Heart left ventricle (tissue), 16 donors: ENCODE data around the gene MRPL27. TPM values are rescaled to one million over a fixed set of nuclear protein-coding genes. Genes with fewer than 3 reads are reported as not detected.

Experiments
- ATAC-seq, 4 donors: fragments of 200-7000 bp; cut with Tn5 transposase; one replicate each; pipeline ENCODE4 v1.9.1; 2020 to 2022; ENCODE audit warnings: moderate library complexity in 4 of 4, mild to moderate bottlenecking in 3 of 4, moderate number of reproducible peaks in 1 of 4
- DNase-seq, 5 donors: peaks; one replicate each; pipeline ENCODE4 v3.0.0-alpha.2; 2020
- H3K27ac ChIP-seq, 12 donors: fragments of 200-600 bp; sonication (generic) in 4 of 12; one replicate each; pipeline versions ENCODE4 v1.5.0 to v1.8.0; 2016 to 2022; ENCODE audit warnings: mild to moderate bottlenecking in 2 of 12
- H3K27me3 ChIP-seq, 9 donors: fragments of 200-600 bp; sonication (generic) in 2 of 9; one replicate each; pipeline versions ENCODE4 v1.5.1 to v1.8.0; 2016 to 2022; ENCODE audit warnings: mild to moderate bottlenecking in 3 of 9
- H3K36me3 ChIP-seq, 9 donors: fragments of 200-600 bp; sonication (generic) in 2 of 9; one replicate each; pipeline versions ENCODE4 v1.5.0 to v1.8.0; 2018 to 2022; ENCODE audit warnings: mild to moderate bottlenecking in 2 of 9
- H3K4me1 ChIP-seq, 12 donors: fragments of 200-600 bp; sonication (generic) in 4 of 12; one replicate each; pipeline versions ENCODE4 v1.5.0 to v1.8.0; 2016 to 2022; ENCODE audit warnings: mild to moderate bottlenecking in 3 of 12
- H3K4me3 ChIP-seq, 12 donors: fragments of 200-600 bp; sonication (generic) in 4 of 12; one replicate each; pipeline versions ENCODE4 v1.5.0 to v1.8.0; 2017 to 2022; ENCODE audit warnings: mild to moderate bottlenecking in 9 of 12, moderate library complexity in 4 of 12
- H3K9me3 ChIP-seq, 12 donors: fragments of 200-600 bp; sonication (generic) in 4 of 12; one replicate each; pipeline versions ENCODE4 v1.5.0 to v1.8.0; 2016 to 2022; ENCODE audit warnings: mild to moderate bottlenecking in 1 of 12
- POLR2A ChIP-seq, 2 donors: fragments of 450-650 bp; IDR thresholded peaks; one replicate each; pipeline ENCODE4 v1.6.1; 2017; ENCODE audit warnings: antibody characterized with exemption in 2 of 2, mild to moderate bottlenecking in 2 of 2, moderate library complexity in 2 of 2
- WGBS, 4 donors: extraction: QIAGEN DNeasy Blood & Tissue Kit in 2 of 4; methylation state at CpG; one replicate each; pipeline versions ENCODE4 v1.1.5 to v1.1.7; 2013 to 2018; 5-methylcytosine and 5-hydroxymethylcytosine counted together
- intact Hi-C, 10 donors: fragments of 100-400 bp; cut with DNase I; formaldehyde crosslinking; loops; one replicate each; pipeline versions ENCODE4 v1.11.1 to v1.14.2; 2022
- polyA plus RNA-seq, 2 donors: library from polyadenylated mRNA; stranded (reverse); fragments of 200-250 nt; gene quantifications; one replicate each; pipeline ENCODE4 v1.2.3, GENCODE V29; 2013
- total RNA-seq, 9 donors: library from RNA; depleted of rRNA in 2 of 9; stranded (reverse); fragments of >200 nt in 2 of 9; fragmentation: NEBNext Ultra II Directional in 3 of 9; extraction: Animal tissue kit (Norgen Biotek cat#: 25700) in 3 of 9; gene quantifications; one replicate each; pipeline versions ENCODE4 v1.1.0 to v1.2.4, GENCODE V29; 2016 to 2023
- TF ChIP-seq, protein P1 (sequence below), 12 donors: fragments of 200-600 bp; sonication (generic) in 4 of 12; IDR thresholded peaks; one replicate each; pipeline versions ENCODE4 v1.5.0 to v1.8.0; 2018 to 2022; ENCODE audit warnings: antibody characterized with exemption in 12 of 12, mild to moderate bottlenecking in 5 of 12
- donor health status: ischemic (EF 13 %, LVEDD 7.1; RV severe dilation, severe dysfunction).
- donor health status: healthy with polysubstance abuse.
- donor health status: DM: no; HTN: yes; CAD: no.
- donor health status: DM: no; HTN: no; CAD: no.
- donor health status: ischemic (EF 25% LVEDD 6.9; RV normal size, moderate dysfunction).
- donor health status: ischemic (EF 25% LVEDD 5.7; RV mildly dilated, moderate dysfunction).
- donor health status: healthy.
- donor health status: DM: yes; HTN: yes; CAD: no.
- donor health status: ischemic (EF 35%, LVEDD 5.7; RV mildly dilated, moderate dysfunction).
- donor health status: nonischemic (EF 11% LVEDD 7.7; RV severe dilation, severe dysfunction).
- donor health status: DM: yes; HTN: yes; CAD: no.
- donor health status: PGD.
- donor health status: ischemic (EF 29% LVEDD 5.4; RV normal size, mild dysfunction).
- donor health status: nonischemic (EF 23%, LVEDD 6.1; RV moderate dilation, normal function).

The MRPL27 gene
- total and polyA plus RNA-seq, 11 donors: 52.9 to 243 (median 74.5) TPM

- Histone ChIP-seq H3K36me3 (no peaks in the 10 kb centered on the region), H3K9me3 (no peaks in the 10 kb centered on the region), H3K4me3 (no peak overlapping the region), H3K27ac (no peak overlapping the region), H3K27me3 (no peaks in the 10 kb centered on the region), H3K4me1 (peaks cover 0 to 4% (median 0%) of the 10 kb centered on the region in 12 donors)
- WGBS, 4 donors: 71 to 77% (median 77%) methylated on average over 4 of the region's 4 CpGs
- intact Hi-C loops: no loop called here
- ATAC-seq: peak in 1 of 4 donors; percentile 23
- TF ChIP-seq POLR2A (IDR thresholded peaks at IDR 0.05): no peak
- TF ChIP-seq, protein P1, sequence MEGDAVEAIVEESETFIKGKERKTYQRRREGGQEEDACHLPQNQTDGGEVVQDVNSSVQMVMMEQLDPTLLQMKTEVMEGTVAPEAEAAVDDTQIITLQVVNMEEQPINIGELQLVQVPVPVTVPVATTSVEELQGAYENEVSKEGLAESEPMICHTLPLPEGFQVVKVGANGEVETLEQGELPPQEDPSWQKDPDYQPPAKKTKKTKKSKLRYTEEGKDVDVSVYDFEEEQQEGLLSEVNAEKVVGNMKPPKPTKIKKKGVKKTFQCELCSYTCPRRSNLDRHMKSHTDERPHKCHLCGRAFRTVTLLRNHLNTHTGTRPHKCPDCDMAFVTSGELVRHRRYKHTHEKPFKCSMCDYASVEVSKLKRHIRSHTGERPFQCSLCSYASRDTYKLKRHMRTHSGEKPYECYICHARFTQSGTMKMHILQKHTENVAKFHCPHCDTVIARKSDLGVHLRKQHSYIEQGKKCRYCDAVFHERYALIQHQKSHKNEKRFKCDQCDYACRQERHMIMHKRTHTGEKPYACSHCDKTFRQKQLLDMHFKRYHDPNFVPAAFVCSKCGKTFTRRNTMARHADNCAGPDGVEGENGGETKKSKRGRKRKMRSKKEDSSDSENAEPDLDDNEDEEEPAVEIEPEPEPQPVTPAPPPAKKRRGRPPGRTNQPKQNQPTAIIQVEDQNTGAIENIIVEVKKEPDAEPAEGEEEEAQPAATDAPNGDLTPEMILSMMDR (IDR thresholded peaks at IDR 0.05): no peak
- DNase-seq: no peak
These were observed 41.7 kb downstream of the MRPL27 start for GRCh38 chr17:50331085-50331791.

- WGBS, 4 donors: 80 to 84% (median 80%) methylated on average over 11 of the region's 11 CpGs
- Histone ChIP-seq H3K27me3 (no peaks in the 10 kb centered on the region), H3K4me3 (no peak overlapping the region), H3K4me1 (peaks cover 0 to 4% (median 0%) of the 10 kb centered on the region in 12 donors), H3K27ac (no peak overlapping the region), H3K9me3 (no peaks in the 10 kb centered on the region), H3K36me3 (no peaks in the 10 kb centered on the region)
- DNase-seq (no peak), ATAC-seq (no peak)
- no peak for TF ChIP-seq POLR2A (IDR thresholded peaks at IDR 0.05)
- TF ChIP-seq, protein P1 (IDR thresholded peaks at IDR 0.05): no peak
- intact Hi-C loops: no loop called here
These were observed 42.7 kb downstream of the MRPL27 start for GRCh38 chr17:50330151-50330775.

DNA sequence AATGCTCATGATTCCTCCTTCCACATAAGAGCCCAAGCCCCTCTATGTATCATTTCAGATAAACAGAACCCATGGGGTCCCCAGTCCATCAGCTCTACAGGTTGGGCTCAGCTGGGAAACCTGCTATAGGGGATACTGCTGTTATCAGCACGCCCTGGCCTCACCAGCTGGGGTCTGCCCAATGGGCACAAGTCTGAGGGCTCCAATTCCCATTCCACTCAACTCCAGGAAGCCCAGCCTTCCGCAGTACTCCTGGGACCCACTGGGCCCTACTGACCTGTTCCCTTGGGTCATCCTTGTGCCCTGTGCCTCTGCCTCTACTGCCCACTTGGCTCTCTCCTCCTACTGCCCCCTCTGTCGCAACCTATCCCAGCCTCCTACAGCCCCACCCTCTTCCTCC, 43.3 kb downstream of the MRPL27 start:
- Histone ChIP-seq H3K9me3 (no peaks in the 10 kb centered on the region), H3K4me1 (peaks cover 0 to 4% (median 0%) of the 10 kb centered on the region in 12 donors), H3K4me3 (no peak overlapping the region), H3K27ac (no peak overlapping the region), H3K36me3 (no peaks in the 10 kb centered on the region), H3K27me3 (no peaks in the 10 kb centered on the region)
- 80 to 94% (median 85%) methylated on average over 3 of the region's 3 CpGs for WGBS, 4 donors
- intact Hi-C loops: no loop called here
- ATAC-seq (peak in 1 of 4 donors; percentile 33), DNase-seq (no peak)
- no peak for TF ChIP-seq POLR2A (IDR thresholded peaks at IDR 0.05)
- TF ChIP-seq, protein P1 (IDR thresholded peaks at IDR 0.05): no peak
